ENCODE measurements around the gene ZNF496.

Gene ZNF496

DNA sequence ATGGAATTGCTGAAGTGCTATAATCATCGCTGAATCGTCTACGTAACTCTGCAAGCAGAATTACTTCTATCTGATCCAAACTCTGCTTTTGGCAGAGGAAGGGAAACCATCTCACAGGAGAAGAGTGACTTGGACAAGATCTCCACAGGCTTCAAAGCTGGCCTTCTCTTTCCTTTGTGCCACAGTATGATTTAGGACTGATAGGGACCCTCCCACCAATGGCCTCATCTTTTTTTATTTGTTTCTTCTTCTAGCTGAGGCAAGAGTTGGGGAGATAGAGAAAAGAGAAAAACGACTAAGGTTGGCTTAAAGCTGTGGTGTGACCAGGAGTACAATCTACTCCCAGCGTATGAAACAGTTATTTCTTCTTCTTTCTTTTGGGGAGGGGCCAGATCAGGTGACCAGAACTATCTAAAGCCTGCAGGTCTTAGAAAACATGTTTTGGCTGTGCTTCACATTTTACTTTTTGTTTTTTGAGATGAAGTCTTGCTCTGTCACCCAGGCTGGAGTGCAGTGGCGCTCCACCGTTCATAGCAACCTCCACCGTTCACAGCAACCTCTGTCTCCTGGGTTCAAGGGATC, 35.0 kb downstream of the ZNF496 start:
- Histone ChIP-seq H2AFZ (ENCODE audit: low read length) (no peak overlapping the region), H3K9ac (ENCODE audit: low read length) (no peak overlapping the region), H3K79me2 (ENCODE audit: low read length) (no peaks in the 10 kb centered on the region), H3K27me3 (replicated peaks; ENCODE audit: insufficient read depth, low read length) (no peaks in the 10 kb centered on the region), H3K27ac (ENCODE audit: low read length) (no peak overlapping the region), H3K9me3 (replicated peaks; ENCODE audit: insufficient read depth, low read length) (no peaks in the 10 kb centered on the region), H3K4me3 (ENCODE audit: low read length) (no peak overlapping the region), H3F3A (ENCODE audit: insufficient read depth, low read length) (no peaks in the 10 kb centered on the region), H3K4me2 (ENCODE audit: low read depth, low read length) (no peak overlapping the region), H3K4me1 (ENCODE audit: low read length) (no peaks in the 10 kb centered on the region), H3K36me3 (replicated peaks; ENCODE audit: insufficient read depth, low read length) (no peaks in the 10 kb centered on the region), H4K20me1 (ENCODE audit: insufficient read depth, low read length) (no peaks in the 10 kb centered on the region), H3K9me2 (replicated peaks; ENCODE audit: insufficient read depth, low read length) (no peaks in the 10 kb centered on the region)
- no peak for TF ChIP-seq EZH2phosphoT487 (IDR thresholded peaks at IDR 0.05; ENCODE audit: low read length)
- TF ChIP-seq EZH2 (optimal IDR thresholded peaks at IDR 0.05; ENCODE audit: low read depth, low read length): no peak
- TF ChIP-seq, protein P1, sequence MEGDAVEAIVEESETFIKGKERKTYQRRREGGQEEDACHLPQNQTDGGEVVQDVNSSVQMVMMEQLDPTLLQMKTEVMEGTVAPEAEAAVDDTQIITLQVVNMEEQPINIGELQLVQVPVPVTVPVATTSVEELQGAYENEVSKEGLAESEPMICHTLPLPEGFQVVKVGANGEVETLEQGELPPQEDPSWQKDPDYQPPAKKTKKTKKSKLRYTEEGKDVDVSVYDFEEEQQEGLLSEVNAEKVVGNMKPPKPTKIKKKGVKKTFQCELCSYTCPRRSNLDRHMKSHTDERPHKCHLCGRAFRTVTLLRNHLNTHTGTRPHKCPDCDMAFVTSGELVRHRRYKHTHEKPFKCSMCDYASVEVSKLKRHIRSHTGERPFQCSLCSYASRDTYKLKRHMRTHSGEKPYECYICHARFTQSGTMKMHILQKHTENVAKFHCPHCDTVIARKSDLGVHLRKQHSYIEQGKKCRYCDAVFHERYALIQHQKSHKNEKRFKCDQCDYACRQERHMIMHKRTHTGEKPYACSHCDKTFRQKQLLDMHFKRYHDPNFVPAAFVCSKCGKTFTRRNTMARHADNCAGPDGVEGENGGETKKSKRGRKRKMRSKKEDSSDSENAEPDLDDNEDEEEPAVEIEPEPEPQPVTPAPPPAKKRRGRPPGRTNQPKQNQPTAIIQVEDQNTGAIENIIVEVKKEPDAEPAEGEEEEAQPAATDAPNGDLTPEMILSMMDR (IDR thresholded peaks at IDR 0.05; ENCODE audit: low read length): no peak
- DNase-seq: no peak

DNA sequence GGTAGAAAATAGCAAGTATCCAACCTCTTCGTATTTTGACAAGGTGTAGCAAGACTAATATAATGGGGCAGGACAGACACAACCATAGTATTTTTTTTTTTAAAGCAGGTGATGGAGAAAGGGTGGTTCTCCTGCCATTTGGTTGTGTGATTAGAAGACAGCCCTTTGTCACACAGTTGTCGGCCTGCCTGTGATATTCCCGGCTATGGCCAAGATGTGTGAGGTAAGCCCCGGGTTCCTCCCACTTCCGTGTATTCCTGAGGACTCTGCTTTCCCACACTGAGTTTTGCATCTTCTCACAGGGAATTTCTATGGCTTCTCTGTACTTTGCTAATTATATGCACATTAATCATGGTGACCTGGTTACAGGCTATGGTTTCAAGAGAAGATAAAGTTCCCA, 35.9 kb downstream of the ZNF496 start:
- H3K9me3 ChIP-seq (replicated peaks; ENCODE audit: insufficient read depth, low read length): no peaks in the 10 kb centered on the region
- no peaks in the 10 kb centered on the region for H3K4me1 ChIP-seq (ENCODE audit: low read length)
- no peak overlapping the region for H3K4me3 ChIP-seq (ENCODE audit: low read length)
- no peaks in the 10 kb centered on the region for H3F3A ChIP-seq (ENCODE audit: insufficient read depth, low read length)
- no peak overlapping the region for H3K27ac ChIP-seq (ENCODE audit: low read length)
- no peak overlapping the region for H3K9ac ChIP-seq (ENCODE audit: low read length)
- H4K20me1 ChIP-seq (ENCODE audit: insufficient read depth, low read length): no peaks in the 10 kb centered on the region
- no peaks in the 10 kb centered on the region for H3K27me3 ChIP-seq (replicated peaks; ENCODE audit: insufficient read depth, low read length)
- H3K36me3 ChIP-seq (replicated peaks; ENCODE audit: insufficient read depth, low read length): no peaks in the 10 kb centered on the region
- TF ChIP-seq, protein P1 (IDR thresholded peaks at IDR 0.05; ENCODE audit: low read length): no peak
- TF ChIP-seq EZH2phosphoT487 (IDR thresholded peaks at IDR 0.05; ENCODE audit: low read length) (no peak), EZH2 (optimal IDR thresholded peaks at IDR 0.05; ENCODE audit: low read depth, low read length) (no peak)
- H2AFZ ChIP-seq (ENCODE audit: low read length): no peak overlapping the region
- no peaks in the 10 kb centered on the region for H3K79me2 ChIP-seq (ENCODE audit: low read length)
- no peaks in the 10 kb centered on the region for H3K9me2 ChIP-seq (replicated peaks; ENCODE audit: insufficient read depth, low read length)
- H3K4me2 ChIP-seq (ENCODE audit: low read depth, low read length): no peak overlapping the region
- no peak for DNase-seq

DNA sequence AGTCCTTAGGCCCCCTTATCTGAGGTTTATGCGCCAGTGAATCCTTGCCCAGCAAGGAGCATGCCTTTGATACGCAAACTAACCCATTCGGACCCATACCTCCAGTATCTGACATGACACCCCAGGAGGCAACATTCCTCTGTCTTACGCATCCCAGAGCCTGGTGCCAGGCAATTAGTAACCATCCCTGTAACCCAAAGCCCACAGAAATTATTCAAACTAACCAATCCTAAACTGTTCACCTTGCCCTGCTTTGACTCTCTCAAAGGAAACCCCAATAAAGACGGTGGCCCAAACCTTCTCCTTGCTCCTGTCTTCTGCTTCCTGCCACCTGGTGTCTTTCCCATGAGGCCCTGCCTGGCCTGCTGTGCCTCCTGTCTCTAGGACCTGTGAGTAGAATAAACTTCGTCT, 36.4 kb downstream of the ZNF496 start:
- no peaks in the 10 kb centered on the region for H3K36me3 ChIP-seq (replicated peaks; ENCODE audit: insufficient read depth, low read length)
- no peaks in the 10 kb centered on the region for H3K4me1 ChIP-seq (ENCODE audit: low read length)
- H3K79me2 ChIP-seq (ENCODE audit: low read length): no peaks in the 10 kb centered on the region
- no peaks in the 10 kb centered on the region for H3K27me3 ChIP-seq (replicated peaks; ENCODE audit: insufficient read depth, low read length)
- no peaks in the 10 kb centered on the region for H3K9me2 ChIP-seq (replicated peaks; ENCODE audit: insufficient read depth, low read length)
- H3F3A ChIP-seq (ENCODE audit: insufficient read depth, low read length): no peaks in the 10 kb centered on the region
- no peak overlapping the region for H2AFZ ChIP-seq (ENCODE audit: low read length)
- no peak for DNase-seq
- H4K20me1 ChIP-seq (ENCODE audit: insufficient read depth, low read length): no peaks in the 10 kb centered on the region
- no peak overlapping the region for H3K9ac ChIP-seq (ENCODE audit: low read length)
- H3K4me3 ChIP-seq (ENCODE audit: low read length): no peak overlapping the region
- no peak overlapping the region for H3K4me2 ChIP-seq (ENCODE audit: low read depth, low read length)
- H3K9me3 ChIP-seq (replicated peaks; ENCODE audit: insufficient read depth, low read length): no peaks in the 10 kb centered on the region
- no peak overlapping the region for H3K27ac ChIP-seq (ENCODE audit: low read length)
- TF ChIP-seq, protein P1 (IDR thresholded peaks at IDR 0.05; ENCODE audit: low read length): no peak
- TF ChIP-seq EZH2phosphoT487 (IDR thresholded peaks at IDR 0.05; ENCODE audit: low read length): no peak
- TF ChIP-seq EZH2 (optimal IDR thresholded peaks at IDR 0.05; ENCODE audit: low read depth, low read length): no peak
